ENCODE measurements around the gene CARNS1.

GRCh38 chr11:67469508-67469811 is 54.0 kb downstream of the CARNS1 start:
- TF ChIP-seq POLR2A (IDR thresholded peaks at IDR 0.05) (no peak), CTCF (IDR thresholded peaks at IDR 0.05) (no peak), POLR2AphosphoS5 (IDR thresholded peaks at IDR 0.05) (no peak), EP300 (IDR thresholded peaks at IDR 0.05) (no peak)

Data from stomach (tissue), 4 donors.